EH (cell line): ENCODE data around the gene OR5B17.
A peak's percentile ranks its signal among the peaks of the same experiment; 100 is the strongest.
"Not testable (repeated sequence)": the region's sequence is repeated elsewhere in the genome, so short reads cannot be mapped to it uniquely, and the experiment has no call there.

ENCODE experiments used
- DNase-seq: peaks from one replicate; pipeline ENCODE4 v3.0.0-alpha.2; 2015; ENCODE audit warnings: low read depth

The OR5B17 gene

GRCh38 chr11:58358969-58359368 is at the start of gene OR5B17:
OR5B17 (minus strand) TSS chr11:58359069; CDS start chr11:58359069, 0 bp downstream.
- DNase-seq = no peak

- no peak for DNase-seq
Observed at GRCh38 chr11:58406774-58407173, 47.9 kb upstream of the OR5B17 start, which contains the start of gene OR5B3. OR5B3 (minus strand) TSS chr11:58406874; CDS start chr11:58403409, 3,465 bp downstream.

GRCh38 chr11:58399622-58400021 is 40.8 kb upstream of the OR5B17 start:
- DNase-seq = not testable (repeated sequence)

GRCh38 chr11:58395581-58395980 is 36.7 kb upstream of the OR5B17 start:
- DNase-seq = peak; percentile 80

GRCh38 chr11:58394195-58394594 is 35.3 kb upstream of the OR5B17 start:
- peak; percentile 91 for DNase-seq

- no peak for DNase-seq
Observed at GRCh38 chr11:58392746-58393145, 33.9 kb upstream of the OR5B17 start.

- peak; percentile 63 for DNase-seq
Observed at GRCh38 chr11:58391879-58392278, 33.0 kb upstream of the OR5B17 start.

GRCh38 chr11:58390551-58391063 is 31.7 kb upstream of the OR5B17 start:
- DNase-seq = no peak

- no peak for DNase-seq
Observed at GRCh38 chr11:58354727-58355126, 4.1 kb downstream of the OR5B17 start.

GRCh38 chr11:58345204-58345603 is 13.7 kb downstream of the OR5B17 start:
- no peak for DNase-seq

- peak; percentile 95 for DNase-seq
Observed at GRCh38 chr11:58334708-58335107, 24.2 kb downstream of the OR5B17 start.

GRCh38 chr11:58330861-58331260 is 28.0 kb downstream of the OR5B17 start:
- peak; percentile 81 for DNase-seq

GRCh38 chr11:58318532-58318931 is 40.3 kb downstream of the OR5B17 start:
- DNase-seq = peak; percentile 81

GRCh38 chr11:58316142-58316541 is 42.7 kb downstream of the OR5B17 start:
- peak; percentile 77 for DNase-seq
